Glomerular endothelial cell (primary cell): ENCODE measurements around the gene NXPH3. TPM values are rescaled to one million over a fixed set of nuclear protein-coding genes. Genes with fewer than 3 reads are reported as not detected.

Source experiments
- DNase-seq: peaks from one replicate; pipeline ENCODE4 v3.0.0-alpha.2; 2011; ENCODE audit warnings: low read depth, low spot score; ENCODE audit errors: extremely low read depth
- total RNA-seq: library from RNA; depleted of rRNA; stranded (reverse); fragments of >200 nt; gene quantifications from 2 replicates; pipeline ENCODE4 v1.2.3, GENCODE V29; 2015

The NXPH3 gene
- total RNA-seq, 1 donor from 2014 or later: 3.9 TPM

- no peak for DNase-seq
Measured at GRCh38 chr17:49574945-49575678, 559 bp upstream of the NXPH3 start.

- DNase-seq: no peak
Measured at GRCh38 chr17:49576088-49576916, 631 bp downstream of the NXPH3 start.

- DNase-seq: no peak
Measured at GRCh38 chr17:49576917-49577649, 1.4 kb downstream of the NXPH3 start.

GRCh38 chr17:49577650-49577934 is 1.9 kb downstream of the NXPH3 start:
- no peak for DNase-seq

- DNase-seq: no peak
Measured at GRCh38 chr17:49577963-49578362, 2.3 kb downstream of the NXPH3 start.

GRCh38 chr17:49578414-49578813 is 2.7 kb downstream of the NXPH3 start:
- DNase-seq: no peak

- no peak for DNase-seq
Measured at GRCh38 chr17:49578952-49579500, 3.4 kb downstream of the NXPH3 start.

- DNase-seq: no peak
Measured at GRCh38 chr17:49579522-49579921, 3.9 kb downstream of the NXPH3 start.

GRCh38 chr17:49580055-49580721 is 4.5 kb downstream of the NXPH3 start:
- DNase-seq: no peak

GRCh38 chr17:49580981-49581647 is 5.4 kb downstream of the NXPH3 start:
- DNase-seq: no peak

GRCh38 chr17:49581648-49581998 is 6.0 kb downstream of the NXPH3 start:
- DNase-seq: no peak

GRCh38 chr17:49582055-49582722 is 6.5 kb downstream of the NXPH3 start:
- no peak for DNase-seq

- no peak for DNase-seq
Measured at GRCh38 chr17:49582789-49583188, 7.1 kb downstream of the NXPH3 start.

GRCh38 chr17:49583226-49583625 is 7.6 kb downstream of the NXPH3 start:
- no peak for DNase-seq

GRCh38 chr17:49583889-49584288 is 8.2 kb downstream of the NXPH3 start:
- no peak for DNase-seq

GRCh38 chr17:49585422-49586027 is 9.9 kb downstream of the NXPH3 start:
- no peak for DNase-seq

- DNase-seq: no peak
Measured at GRCh38 chr17:49587366-49588073, 11.8 kb downstream of the NXPH3 start.

- no peak for DNase-seq
Measured at GRCh38 chr17:49588312-49588711, 12.6 kb downstream of the NXPH3 start.
